A673 (cell line): ENCODE results near the gene SLC35A2.

Source experiments
- EZH2 ChIP-seq: fragments of 200-600 bp; sonication (generic); IDR thresholded peaks from 2 replicates; pipeline ENCODE4 v1.6.1; 2017; ENCODE audit warnings: borderline replicate concordance, low read depth, mild to moderate bottlenecking, mixed read lengths, antibody characterized with exemption, low read length; ENCODE audit not compliant: poor library complexity, severe bottlenecking
- TF ChIP-seq, protein P1 (sequence below): fragments of 300-800, 200-600 bp; sonication (generic); conservative IDR thresholded peaks from 2 replicates; pipeline ENCODE4 v1.5.1; 2017; ENCODE audit warnings: low read depth, mild to moderate bottlenecking, antibody characterized with exemption, low read length, moderate library complexity, mixed read lengths

DNA sequence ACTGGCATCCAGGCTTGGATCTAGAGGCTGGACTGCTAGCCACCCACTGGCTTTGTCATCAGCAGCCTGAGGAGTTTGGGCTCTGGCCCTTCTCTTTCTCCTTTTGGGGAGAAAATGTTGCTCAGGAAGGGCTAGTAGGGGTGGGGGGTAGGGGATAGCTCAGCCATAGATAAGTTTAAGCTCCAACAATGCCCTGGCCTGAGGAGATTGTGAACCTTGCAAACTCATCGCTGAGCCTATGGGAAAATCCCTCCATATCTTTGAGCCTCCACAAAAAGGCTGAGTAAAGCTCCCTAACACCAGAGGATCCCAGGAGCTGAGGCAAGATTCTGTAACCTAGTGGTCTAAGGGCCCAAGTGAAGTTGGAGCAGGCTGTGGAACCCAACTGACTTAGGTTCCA is 37.1 kb upstream of the SLC35A2 start:
- TF ChIP-seq, protein P1, sequence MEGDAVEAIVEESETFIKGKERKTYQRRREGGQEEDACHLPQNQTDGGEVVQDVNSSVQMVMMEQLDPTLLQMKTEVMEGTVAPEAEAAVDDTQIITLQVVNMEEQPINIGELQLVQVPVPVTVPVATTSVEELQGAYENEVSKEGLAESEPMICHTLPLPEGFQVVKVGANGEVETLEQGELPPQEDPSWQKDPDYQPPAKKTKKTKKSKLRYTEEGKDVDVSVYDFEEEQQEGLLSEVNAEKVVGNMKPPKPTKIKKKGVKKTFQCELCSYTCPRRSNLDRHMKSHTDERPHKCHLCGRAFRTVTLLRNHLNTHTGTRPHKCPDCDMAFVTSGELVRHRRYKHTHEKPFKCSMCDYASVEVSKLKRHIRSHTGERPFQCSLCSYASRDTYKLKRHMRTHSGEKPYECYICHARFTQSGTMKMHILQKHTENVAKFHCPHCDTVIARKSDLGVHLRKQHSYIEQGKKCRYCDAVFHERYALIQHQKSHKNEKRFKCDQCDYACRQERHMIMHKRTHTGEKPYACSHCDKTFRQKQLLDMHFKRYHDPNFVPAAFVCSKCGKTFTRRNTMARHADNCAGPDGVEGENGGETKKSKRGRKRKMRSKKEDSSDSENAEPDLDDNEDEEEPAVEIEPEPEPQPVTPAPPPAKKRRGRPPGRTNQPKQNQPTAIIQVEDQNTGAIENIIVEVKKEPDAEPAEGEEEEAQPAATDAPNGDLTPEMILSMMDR: no peak
- no peak for TF ChIP-seq EZH2
